Neuronal stem cell (in vitro differentiated cells): Measurements from ENCODE around the gene NLRP5.

Experiments used
- DNase-seq: peaks from one replicate; pipeline ENCODE4 v3.0.0-alpha.2; 2013; ENCODE audit warnings: low spot score
- H2AFZ ChIP-seq: one replicate; pipeline ENCODE4 v1.6.1; 2013; ENCODE audit warnings: mild to moderate bottlenecking, low read length, inconsistent platforms
- H2AK5ac ChIP-seq: 2 replicates; pipeline ENCODE4 v1.6.1; 2013; ENCODE audit warnings: low read depth, mild to moderate bottlenecking, inconsistent platforms, low read length, moderate library complexity, mixed read lengths
- H2BK120ac ChIP-seq: 2 replicates; pipeline ENCODE4 v1.6.1; 2013; ENCODE audit warnings: low read depth, mild to moderate bottlenecking, inconsistent platforms, low read length, moderate library complexity, mixed read lengths
- H2BK12ac ChIP-seq: one replicate; pipeline ENCODE4 v1.6.1; 2013; ENCODE audit warnings: low read length, inconsistent platforms
- H2BK15ac ChIP-seq: 2 replicates; pipeline ENCODE4 v1.6.1; 2013; ENCODE audit warnings: mild to moderate bottlenecking, low read length, inconsistent platforms, mixed read lengths
- H2BK5ac ChIP-seq: one replicate; pipeline ENCODE4 v1.6.1; 2013; ENCODE audit warnings: inconsistent platforms, mild to moderate bottlenecking, low read length, moderate library complexity
- H3K14ac ChIP-seq: one replicate; pipeline ENCODE4 v1.6.1; 2013; ENCODE audit warnings: low read length, inconsistent platforms
- H3K18ac ChIP-seq: 2 replicates; pipeline ENCODE4 v1.6.1; 2013; ENCODE audit warnings: low read length, inconsistent platforms
- H3K23ac ChIP-seq: 2 replicates; pipeline ENCODE4 v1.6.1; 2013; ENCODE audit warnings: low read depth, mild to moderate bottlenecking, mixed read lengths, low read length, inconsistent platforms; ENCODE audit not compliant: poor library complexity
- H3K27ac ChIP-seq: replicated peaks from 3 replicates; pipeline ENCODE4 v1.5.1; 2013; ENCODE audit warnings: low read length, inconsistent platforms
- H3K27me3 ChIP-seq, 3 experiments: 2 replicates each; pipeline ENCODE4 v1.6.1; 2013; ENCODE audit warnings: low read length in 3 of 3, mild to moderate bottlenecking in 2 of 3, inconsistent platforms in 1 of 3, low read depth in 1 of 3, mixed read lengths in 1 of 3, moderate library complexity in 1 of 3; ENCODE audit not compliant: control insufficient read depth in 3 of 3, insufficient read depth in 3 of 3
- H3K36me3 ChIP-seq, 2 donors: replicated peaks in 1 of 2; 2 replicates each; pipeline ENCODE4 v1.6.1; 2013; ENCODE audit warnings: low read length in 2 of 2; ENCODE audit not compliant: control insufficient read depth in 2 of 2, insufficient read depth in 2 of 2
- H3K4ac ChIP-seq: 2 replicates; pipeline ENCODE4 v1.6.1; 2013; ENCODE audit warnings: inconsistent platforms, mild to moderate bottlenecking, low read length, moderate library complexity
- H3K4me1 ChIP-seq, 2 donors: 1 replicate in 1 of 2; 2 replicates in 1 of 2; pipeline ENCODE4 v1.6.1; 2013; ENCODE audit warnings: low read length in 2 of 2, low read depth in 1 of 2; ENCODE audit not compliant: control insufficient read depth in 2 of 2, insufficient read depth in 1 of 2
- H3K4me2 ChIP-seq: one replicate; pipeline ENCODE4 v1.6.1; 2013; ENCODE audit warnings: mild to moderate bottlenecking, low read length, inconsistent platforms; ENCODE audit not compliant: insufficient read depth, poor library complexity, severe bottlenecking
- H3K4me3 ChIP-seq, 2 donors: 2 replicates each; pipeline ENCODE4 v1.5.1; 2013; ENCODE audit warnings: low read length in 2 of 2, mild to moderate bottlenecking in 2 of 2, inconsistent platforms in 1 of 2, moderate library complexity in 1 of 2
- H3K79me1 ChIP-seq: one replicate; pipeline ENCODE4 v1.6.1; 2013; ENCODE audit warnings: low read depth, mild to moderate bottlenecking, inconsistent platforms, low read length, moderate library complexity
- H3K9ac ChIP-seq: one replicate; pipeline ENCODE4 v1.6.1; 2013; ENCODE audit warnings: mild to moderate bottlenecking, low read depth, low read length, inconsistent platforms; ENCODE audit not compliant: poor library complexity
- H3K9me3 ChIP-seq, 2 donors: replicated peaks in 1 of 2; 2 replicates each; pipeline versions ENCODE3 to v1.6.1; 2013; ENCODE audit warnings: low read length in 2 of 2, mild to moderate bottlenecking in 2 of 2, inconsistent platforms in 1 of 2, low read depth in 1 of 2, mixed read lengths in 1 of 2, moderate library complexity in 1 of 2; ENCODE audit not compliant: control insufficient read depth in 2 of 2, insufficient read depth in 1 of 2
- H4K8ac ChIP-seq: one replicate; pipeline ENCODE4 v1.6.1; 2013; ENCODE audit warnings: low read depth, mild to moderate bottlenecking, inconsistent platforms, low read length, moderate library complexity
- H4K91ac ChIP-seq: one replicate; pipeline ENCODE4 v1.6.1; 2013; ENCODE audit warnings: low read length, low read depth, mild to moderate bottlenecking, inconsistent platforms; ENCODE audit not compliant: poor library complexity
- WGBS, 2 donors: extraction: QIAGEN DNeasy Blood & Tissue Kit; methylation state at CpG; one replicate each; pipeline ENCODE4 v1.1.7; 2013; ENCODE audit warnings: missing lambda C conversion rate in 2 of 2, mixed read lengths in 1 of 2; ENCODE audit not compliant: insufficient read length in 2 of 2, insufficient replicate concordance in 1 of 2; ENCODE audit errors: extremely low coverage in 2 of 2; 5-methylcytosine and 5-hydroxymethylcytosine counted together

NLRP5 gene

GRCh38 chr19:55990831-55991230 lies 4.3 kb downstream of the NLRP5 start:
- H3K4me1 ChIP-seq, result no peaks in the 10 kb centered on the region
- H3K23ac ChIP-seq, result no peak overlapping the region
- H3K18ac ChIP-seq, result no peak overlapping the region
- H3K4me2 ChIP-seq, result no peak overlapping the region
- H2BK120ac ChIP-seq, result no peak overlapping the region
- no peak overlapping the region for H2BK5ac ChIP-seq
- no peak overlapping the region for H3K4me3 ChIP-seq
- no peak overlapping the region for H3K27ac ChIP-seq
- H3K36me3 ChIP-seq, result no peaks in the 10 kb centered on the region
- H3K14ac ChIP-seq, result no peak overlapping the region
- no peaks in the 10 kb centered on the region for H3K27me3 ChIP-seq
- H4K8ac ChIP-seq, result no peak overlapping the region
- no peak for DNase-seq
- WGBS, 2 donors, result no CpG with 5 or more reads among the region's 5 CpGs
- no peak overlapping the region for H3K4ac ChIP-seq
- peaks cover 0 to 25% of the 10 kb centered on the region in 2 donors for H3K9me3 ChIP-seq
- no peaks in the 10 kb centered on the region for H3K79me1 ChIP-seq
- no peak overlapping the region for H2BK12ac ChIP-seq
- H2BK15ac ChIP-seq, result no peak overlapping the region
- H2AK5ac ChIP-seq, result no peak overlapping the region
- no peak overlapping the region for H4K91ac ChIP-seq
- H2AFZ ChIP-seq, result no peak overlapping the region
- H3K9ac ChIP-seq, result no peak overlapping the region

GRCh38 chr19:55993492-55993891 lies 6.9 kb downstream of the NLRP5 start:
- no peak overlapping the region for H3K27ac ChIP-seq
- no peak overlapping the region for H3K4me3 ChIP-seq
- H3K14ac ChIP-seq, result no peak overlapping the region
- peaks cover 0 to 17% of the 10 kb centered on the region in 2 donors for H3K9me3 ChIP-seq
- H3K18ac ChIP-seq, result no peak overlapping the region
- no peak overlapping the region for H2BK15ac ChIP-seq
- H2BK5ac ChIP-seq, result no peak overlapping the region
- no CpG with 5 or more reads among the region's 1 CpG for WGBS, 2 donors
- H3K4me2 ChIP-seq, result no peak overlapping the region
- H4K91ac ChIP-seq, result no peak overlapping the region
- no peak overlapping the region for H4K8ac ChIP-seq
- no peak overlapping the region for H2BK120ac ChIP-seq
- H3K27me3 ChIP-seq, result no peaks in the 10 kb centered on the region
- no peak overlapping the region for H2BK12ac ChIP-seq
- H3K36me3 ChIP-seq, result no peaks in the 10 kb centered on the region
- H2AFZ ChIP-seq, result no peak overlapping the region
- no peak overlapping the region for H3K23ac ChIP-seq
- H3K4ac ChIP-seq, result no peak overlapping the region
- DNase-seq, result no peak
- H2AK5ac ChIP-seq, result no peak overlapping the region
- no peaks in the 10 kb centered on the region for H3K4me1 ChIP-seq
- no peaks in the 10 kb centered on the region for H3K79me1 ChIP-seq
- no peak overlapping the region for H3K9ac ChIP-seq

- H3K18ac ChIP-seq, result no peak overlapping the region
- no peak for DNase-seq
- H3K79me1 ChIP-seq, result peaks cover 2% of the 10 kb centered on the region
- H3K4ac ChIP-seq, result no peak overlapping the region
- no peaks in the 10 kb centered on the region for H3K36me3 ChIP-seq
- H3K14ac ChIP-seq, result no peak overlapping the region
- no peak overlapping the region for H3K9ac ChIP-seq
- no CpG with 5 or more reads among the region's 1 CpG for WGBS, 2 donors
- no peak overlapping the region for H3K23ac ChIP-seq
- no peak overlapping the region for H3K4me2 ChIP-seq
- no peak overlapping the region for H2BK120ac ChIP-seq
- H2AFZ ChIP-seq, result no peak overlapping the region
- no peak overlapping the region for H2BK15ac ChIP-seq
- H4K8ac ChIP-seq, result no peak overlapping the region
- H3K9me3 ChIP-seq, result peaks cover 0 to 9% of the 10 kb centered on the region in 2 donors
- no peak overlapping the region for H2BK5ac ChIP-seq
- H2AK5ac ChIP-seq, result no peak overlapping the region
- H3K27me3 ChIP-seq, result no peaks in the 10 kb centered on the region
- no peak overlapping the region for H2BK12ac ChIP-seq
- H3K4me3 ChIP-seq, result no peak overlapping the region
- H3K4me1 ChIP-seq, result no peaks in the 10 kb centered on the region
- no peak overlapping the region for H4K91ac ChIP-seq
- no peak overlapping the region for H3K27ac ChIP-seq
Observed at GRCh38 chr19:56014765-56015164, 28.2 kb downstream of the NLRP5 start.

GRCh38 chr19:56015756-56016155 lies 29.2 kb downstream of the NLRP5 start:
- Histone ChIP-seq H3K18ac (no peak overlapping the region), H3K27ac (no peak overlapping the region), H3K4ac (no peak overlapping the region), H3K4me2 (no peak overlapping the region), H2AFZ (no peak overlapping the region), H2BK120ac (no peak overlapping the region), H3K9ac (no peak overlapping the region), H2BK5ac (no peak overlapping the region), H4K91ac (no peak overlapping the region), H2BK15ac (no peak overlapping the region), H3K79me1 (no peaks in the 10 kb centered on the region), H3K4me3 (no peak overlapping the region), H3K23ac (no peak overlapping the region), H2AK5ac (no peak overlapping the region), H2BK12ac (no peak overlapping the region), H3K36me3 (no peaks in the 10 kb centered on the region), H3K27me3 (no peaks in the 10 kb centered on the region), H3K9me3 (peaks cover 0 to 5% of the 10 kb centered on the region in 2 donors), H4K8ac (no peak overlapping the region), H3K14ac (no peak overlapping the region), H3K4me1 (no peaks in the 10 kb centered on the region)
- no peak for DNase-seq
- WGBS, 2 donors, result no CpG with 5 or more reads among the region's 5 CpGs
